ENCODE results near the gene IDI2.
"Not testable (repeated sequence)": the region's sequence is repeated elsewhere in the genome, so short reads cannot be mapped to it uniquely, and the experiment has no call there.

The IDI2 gene

GRCh38 chr10:1056326-1057105, 30.9 kb upstream of the IDI2 start, which contains the start of gene WDR37:
Gene WDR37, plus strand, starts transcription at chr10:1056385. Its CDS starts 15,771 bp downstream, at chr10:1072156.
- no peak for FAIRE-seq
- TF ChIP-seq POLR2A (IDR thresholded peaks at IDR 0.05; ENCODE audit: low read depth, low read length) = peak; percentile 63
- DNase-seq (ENCODE audit: insufficient read length, low spot score) = peak; percentile 75

GRCh38 chr10:1054684-1055083, 29.0 kb upstream of the IDI2 start:
- TF ChIP-seq POLR2A (IDR thresholded peaks at IDR 0.05; ENCODE audit: low read depth, low read length) = no peak
- FAIRE-seq = no peak

GRCh38 chr10:1050554-1050953, 24.9 kb upstream of the IDI2 start:
- TF ChIP-seq POLR2A (IDR thresholded peaks at IDR 0.05; ENCODE audit: low read depth, low read length) = no peak
- FAIRE-seq (no peak), DNase-seq (ENCODE audit: insufficient read length, low spot score) (no peak)

More at GRCh38 chr10:1054684-1055083, 29.0 kb upstream of the IDI2 start:
- DNase-seq (ENCODE audit: insufficient read length, low spot score) = no peak

- DNase-seq (ENCODE audit: insufficient read length, low spot score) (no peak), FAIRE-seq (no peak)
- no peak for TF ChIP-seq POLR2A (IDR thresholded peaks at IDR 0.05; ENCODE audit: low read depth, low read length)
Observed at GRCh38 chr10:1050145-1050544, 24.5 kb upstream of the IDI2 start.

- DNase-seq (ENCODE audit: insufficient read length, low spot score) (no peak), FAIRE-seq (no peak)
- no peak; the same call in 1 of the 2 replicates for TF ChIP-seq POLR2A (IDR thresholded peaks at IDR 0.05; ENCODE audit: low read depth, low read length)
Observed at GRCh38 chr10:1049425-1049958, 23.8 kb upstream of the IDI2 start.

- peak; percentile 95 for TF ChIP-seq POLR2A (IDR thresholded peaks at IDR 0.05; ENCODE audit: low read depth, low read length)
- peak; percentile 77 for DNase-seq (ENCODE audit: insufficient read length, low spot score)
- no peak for FAIRE-seq
Observed at GRCh38 chr10:1048732-1049424, 23.2 kb upstream of the IDI2 start, which contains the start of gene IDI1. Gene IDI1, minus strand, starts transcription at chr10:1049119. Its CDS starts 116 bp downstream, at chr10:1049003.

GRCh38 chr10:1048349-1048731, 22.7 kb upstream of the IDI2 start:
- TF ChIP-seq POLR2A (IDR thresholded peaks at IDR 0.05; ENCODE audit: low read depth, low read length) = no peak
- DNase-seq (ENCODE audit: insufficient read length, low spot score) (no peak), FAIRE-seq (no peak)

GRCh38 chr10:1047937-1048336, 22.3 kb upstream of the IDI2 start:
- no peak for FAIRE-seq

GRCh38 chr10:1045415-1045814, 19.8 kb upstream of the IDI2 start:
- TF ChIP-seq POLR2A (IDR thresholded peaks at IDR 0.05; ENCODE audit: low read depth, low read length) = no peak
- FAIRE-seq (no peak), DNase-seq (ENCODE audit: insufficient read length, low spot score) (no peak)

More at GRCh38 chr10:1047937-1048336, 22.3 kb upstream of the IDI2 start:
- no peak for DNase-seq (ENCODE audit: insufficient read length, low spot score)
- TF ChIP-seq POLR2A (IDR thresholded peaks at IDR 0.05; ENCODE audit: low read depth, low read length) = no peak

GRCh38 chr10:1044964-1045363, 19.3 kb upstream of the IDI2 start:
- FAIRE-seq (no peak), DNase-seq (ENCODE audit: insufficient read length, low spot score) (no peak)
- TF ChIP-seq POLR2A (IDR thresholded peaks at IDR 0.05; ENCODE audit: low read depth, low read length) = no peak

GRCh38 chr10:1044146-1044545, 18.5 kb upstream of the IDI2 start:
- DNase-seq (ENCODE audit: insufficient read length, low spot score) (no peak), FAIRE-seq (no peak)
- no peak for TF ChIP-seq POLR2A (IDR thresholded peaks at IDR 0.05; ENCODE audit: low read depth, low read length)

GRCh38 chr10:1043532-1043995, 17.9 kb upstream of the IDI2 start:
- TF ChIP-seq POLR2A (IDR thresholded peaks at IDR 0.05; ENCODE audit: low read depth, low read length) = no peak
- FAIRE-seq (no peak), DNase-seq (ENCODE audit: insufficient read length, low spot score) (no peak)

GRCh38 chr10:1041514-1041913, 15.9 kb upstream of the IDI2 start:
- no peak for FAIRE-seq
- DNase-seq (ENCODE audit: insufficient read length, low spot score) = no peak
- no peak for TF ChIP-seq POLR2A (IDR thresholded peaks at IDR 0.05; ENCODE audit: low read depth, low read length)

- no peak for FAIRE-seq
- DNase-seq (ENCODE audit: insufficient read length, low spot score) = no peak
- TF ChIP-seq POLR2A (IDR thresholded peaks at IDR 0.05; ENCODE audit: low read depth, low read length) = no peak
Observed at GRCh38 chr10:1040133-1040532, 14.5 kb upstream of the IDI2 start.

GRCh38 chr10:1038769-1039168, 13.1 kb upstream of the IDI2 start:
- not testable (repeated sequence) for FAIRE-seq; DNase-seq (ENCODE audit: insufficient read length, low spot score)
